Upper lobe of right lung (tissue), 1 donor: Measurements from ENCODE around the gene ZNF605. TPM values are rescaled to one million over a fixed set of nuclear protein-coding genes. Genes with fewer than 3 reads are reported as not detected.

ENCODE experiments used
- ATAC-seq: fragments of 200-7000 bp; cut with Tn5 transposase; one replicate; pipeline ENCODE4 v1.9.1; 2020; ENCODE audit warnings: mild to moderate bottlenecking, moderate library complexity
- DNase-seq: peaks from one replicate; pipeline ENCODE4 v3.0.0-alpha.2; 2020
- H3K27ac ChIP-seq: fragments of 200-600 bp; one replicate; pipeline ENCODE4 v1.8.0; 2022
- H3K27me3 ChIP-seq: fragments of 200-600 bp; one replicate; pipeline ENCODE4 v1.8.0; 2022; ENCODE audit warnings: mild to moderate bottlenecking
- H3K36me3 ChIP-seq: fragments of 200-600 bp; one replicate; pipeline ENCODE4 v1.8.0; 2022
- H3K4me1 ChIP-seq: fragments of 200-600 bp; one replicate; pipeline ENCODE4 v1.8.0; 2022
- H3K4me3 ChIP-seq: fragments of 200-600 bp; one replicate; pipeline ENCODE4 v1.8.0; 2022; ENCODE audit warnings: mild to moderate bottlenecking
- H3K9me3 ChIP-seq: fragments of 200-600 bp; one replicate; pipeline ENCODE4 v1.8.0; 2022
- CTCF ChIP-seq: fragments of 200-600 bp; IDR thresholded peaks from one replicate; pipeline ENCODE4 v1.8.0; 2022; ENCODE audit warnings: antibody characterized with exemption
- intact Hi-C: fragments of 100-400 bp; cut with DNase I; formaldehyde crosslinking; loops from one replicate; pipeline ENCODE4 v1.11.0; 2022
- total RNA-seq: library from RNA; stranded (reverse); fragmentation: NEBNext Ultra II Directional; extraction: Animal tissue kit (Norgen Biotek cat#: 25700); gene quantifications from one replicate; pipeline ENCODE4 v1.2.1, GENCODE V29; 2021
- donor health status: DM: no; HTN: yes; CAD: no; lungs with severe emphysema.

The ZNF605 gene
- total RNA-seq, 1 donor from 2014 or later = 13.4 TPM

DNA sequence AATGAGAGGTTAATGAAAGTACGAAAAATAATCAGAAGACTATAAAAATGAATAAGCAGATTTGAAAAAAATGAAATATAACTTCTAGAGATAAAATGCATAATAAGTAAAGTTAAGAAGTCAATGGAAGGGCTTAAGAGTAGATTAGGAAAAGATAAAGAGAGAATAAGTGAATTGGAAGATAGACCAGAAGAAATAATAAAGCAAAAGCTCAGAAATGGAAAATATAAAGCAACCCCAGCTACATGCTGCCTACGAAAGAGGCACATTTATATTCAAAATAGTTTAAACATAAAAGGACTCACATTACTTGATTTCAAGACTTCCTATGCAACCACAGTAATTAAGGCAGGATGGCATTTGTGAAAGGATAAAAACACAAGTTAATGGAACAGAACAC is 19.9 kb downstream of the ZNF605 start:
- intact Hi-C loops = no loop called here
- H3K36me3 ChIP-seq = no peaks in the 10 kb centered on the region
- H3K9me3 ChIP-seq = peaks cover 61% of the 10 kb centered on the region
- DNase-seq = no peak
- H3K27me3 ChIP-seq = no peaks in the 10 kb centered on the region
- no peaks in the 10 kb centered on the region for H3K4me1 ChIP-seq
- no peak for ATAC-seq
- H3K4me3 ChIP-seq = no peak overlapping the region
- H3K27ac ChIP-seq = no peak overlapping the region
- no peak for TF ChIP-seq CTCF

GRCh38 chr12:132926415-132926833 is 29.7 kb downstream of the ZNF605 start:
- no peak for ATAC-seq
- H3K36me3 ChIP-seq = peaks cover 9% of the 10 kb centered on the region
- no peaks in the 10 kb centered on the region for H3K27me3 ChIP-seq
- no peak for TF ChIP-seq CTCF
- H3K4me1 ChIP-seq = no peaks in the 10 kb centered on the region
- peaks cover 95% of the 10 kb centered on the region for H3K9me3 ChIP-seq
- H3K4me3 ChIP-seq = no peak overlapping the region
- no peak overlapping the region for H3K27ac ChIP-seq
- no peak for DNase-seq
- intact Hi-C loops = no loop called here

GRCh38 chr12:132925597-132926414 is 30.3 kb downstream of the ZNF605 start:
- ATAC-seq = no peak
- Histone ChIP-seq H3K27ac (no peak overlapping the region), H3K4me1 (no peaks in the 10 kb centered on the region), H3K4me3 (no peak overlapping the region), H3K9me3 (peaks cover 95% of the 10 kb centered on the region), H3K27me3 (no peaks in the 10 kb centered on the region), H3K36me3 (peaks cover 9% of the 10 kb centered on the region)
- intact Hi-C loops = no loop called here
- no peak for DNase-seq
- no peak for TF ChIP-seq CTCF

DNA sequence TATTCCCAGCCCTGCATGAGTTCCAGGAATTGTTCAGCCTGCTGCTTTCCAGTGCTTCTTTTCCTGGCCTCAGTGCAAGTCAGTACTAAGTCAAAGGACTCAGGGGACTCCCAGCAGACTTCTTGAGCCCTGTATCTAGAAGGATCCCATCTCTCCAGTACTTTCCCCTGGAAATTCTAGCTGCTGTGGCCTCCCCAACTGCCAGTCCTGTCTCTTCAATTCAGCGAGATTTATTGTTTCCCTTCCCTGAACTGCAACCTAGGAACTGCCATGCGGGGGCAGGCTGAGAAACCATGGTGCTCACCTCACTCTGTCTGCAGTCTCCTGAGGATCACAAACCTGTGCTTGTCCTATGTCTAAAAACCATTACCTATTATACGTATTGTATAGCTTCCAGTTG is 31.8 kb downstream of the ZNF605 start:
- H3K9me3 ChIP-seq = peaks cover 97% of the 10 kb centered on the region
- no peaks in the 10 kb centered on the region for H3K27me3 ChIP-seq
- H3K4me1 ChIP-seq = no peaks in the 10 kb centered on the region
- H3K4me3 ChIP-seq = no peak overlapping the region
- no peak for DNase-seq
- TF ChIP-seq CTCF = no peak
- no peak overlapping the region for H3K27ac ChIP-seq
- intact Hi-C loops = no loop called here
- no peaks in the 10 kb centered on the region for H3K36me3 ChIP-seq
- ATAC-seq = no peak

GRCh38 chr12:132923356-132923909 is 32.7 kb downstream of the ZNF605 start:
- intact Hi-C loops = no loop called here
- no peaks in the 10 kb centered on the region for H3K36me3 ChIP-seq
- DNase-seq = no peak
- no peak overlapping the region for H3K4me3 ChIP-seq
- no peaks in the 10 kb centered on the region for H3K27me3 ChIP-seq
- no peak for TF ChIP-seq CTCF
- ATAC-seq = no peak
- H3K9me3 ChIP-seq = peaks cover 96% of the 10 kb centered on the region
- no peak overlapping the region for H3K27ac ChIP-seq
- H3K4me1 ChIP-seq = no peaks in the 10 kb centered on the region
